SK-N-MC (cell line): ENCODE measurements around the gene CYP2R1.

Experiments
- DNase-seq: peaks from one replicate; pipeline ENCODE4 v3.0.0-alpha.2; 2011; ENCODE audit warnings: low read depth, low spot score
- H3K27ac ChIP-seq: fragments of 200-600 bp; sonication (generic); 2 replicates; pipeline ENCODE4 v1.5.1; 2016; ENCODE audit warnings: mixed run types
- H3K36me3 ChIP-seq: fragments of 200-600 bp; sonication (generic); 2 replicates; pipeline ENCODE4 v1.6.1; 2017; ENCODE audit warnings: antibody characterized with exemption, low read length, mixed read lengths; ENCODE audit not compliant: insufficient read depth
- H3K4me3 ChIP-seq: fragments of 200-600 bp; sonication (generic); 2 replicates; pipeline ENCODE4 v1.5.1; 2016
- H3K9ac ChIP-seq: fragments of 200-600 bp; sonication (generic); 2 replicates; pipeline ENCODE4 v1.8.0; 2017; ENCODE audit warnings: mixed run types, mixed read lengths; ENCODE audit not compliant: insufficient read length
- H3K9me3 ChIP-seq: fragments of 200-600 bp; sonication (generic); 2 replicates; pipeline ENCODE4 v1.6.1; 2017; ENCODE audit warnings: low read depth, mild to moderate bottlenecking, antibody characterized with exemption, low read length, moderate library complexity, mixed read lengths
- EZH2 ChIP-seq: fragments of 200-600 bp; sonication (generic); IDR thresholded peaks from one replicate; pipeline ENCODE4 v1.6.1; 2017; ENCODE audit warnings: antibody characterized with exemption
- FOXP2 ChIP-seq: optimal IDR thresholded peaks from 2 replicates; pipeline ENCODE3; 2011; ENCODE audit warnings: mild to moderate bottlenecking, moderate library complexity; ENCODE audit not compliant: insufficient read depth; ENCODE audit errors: extremely low read length, control extremely low read depth
- POLR2AphosphoS5 ChIP-seq: IDR thresholded peaks from 2 replicates; pipeline ENCODE4 v1.6.1; 2012; ENCODE audit warnings: mild to moderate bottlenecking, low read depth, low read length, borderline replicate concordance

The CYP2R1 gene

GRCh38 chr11:14914536-14914935, 22.5 kb upstream of the CYP2R1 start:
- no peaks in the 10 kb centered on the region; the same call in 1 of the 2 replicates for H3K9me3 ChIP-seq
- H3K9ac ChIP-seq, result no peak overlapping the region
- H3K27ac ChIP-seq, result peak overlapping the region; percentile 86
- no peak for TF ChIP-seq EZH2
- H3K36me3 ChIP-seq, result peaks cover 8% of the 10 kb centered on the region; the same call in 1 of the 2 replicates
- DNase-seq, result no peak
- H3K4me3 ChIP-seq, result no peak overlapping the region

DNA sequence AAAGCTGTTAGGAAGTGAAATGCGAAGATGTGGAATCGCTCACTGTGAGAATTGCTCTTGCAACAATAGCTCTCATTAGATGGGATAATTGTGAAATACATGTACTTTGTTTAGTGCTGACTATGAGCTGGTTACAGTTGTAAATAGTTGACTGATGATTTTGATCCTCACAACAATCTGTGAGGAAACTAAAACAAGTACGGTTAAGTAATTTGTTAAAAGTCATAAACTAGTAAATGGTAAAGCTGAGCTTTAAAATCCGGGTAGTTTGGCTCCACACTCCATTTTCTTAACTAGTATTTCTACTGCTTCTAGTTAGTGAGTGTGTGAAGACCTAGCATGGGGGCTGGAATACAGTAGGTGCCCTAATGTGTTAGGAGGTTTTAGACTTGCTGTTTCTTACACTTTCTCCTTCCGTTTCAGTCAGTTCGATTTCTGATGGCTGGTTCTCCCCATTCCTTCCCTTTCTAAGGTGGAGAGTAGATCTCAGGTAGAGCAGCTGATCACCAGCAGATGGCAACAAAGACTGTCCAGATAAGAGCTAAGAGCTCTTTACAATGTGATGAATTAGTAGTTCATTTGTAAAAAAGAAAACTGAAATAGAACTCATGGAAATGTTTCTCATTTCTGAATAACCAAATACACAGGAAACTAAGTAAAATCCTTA, 16.3 kb upstream of the CYP2R1 start:
- Histone ChIP-seq H3K27ac (peak overlapping the region; percentile 94), H3K4me3 (peak overlapping the region; percentile 70), H3K9ac (peak overlapping the region; percentile 80), H3K9me3 (no peaks in the 10 kb centered on the region), H3K36me3 (no peaks in the 10 kb centered on the region; the same call in 1 of the 2 replicates)
- TF ChIP-seq EZH2, result no peak
- no peak for TF ChIP-seq POLR2AphosphoS5
- no peak for TF ChIP-seq FOXP2
- peak; percentile 77 for DNase-seq

GRCh38 chr11:14907411-14908213, 15.6 kb upstream of the CYP2R1 start:
- TF ChIP-seq FOXP2 (no peak), EZH2 (no peak), POLR2AphosphoS5 (no peak)
- H3K9me3 ChIP-seq, result no peaks in the 10 kb centered on the region
- H3K9ac ChIP-seq, result peak overlapping the region; percentile 54
- H3K27ac ChIP-seq, result peak overlapping the region; percentile 94
- DNase-seq, result no peak
- peak overlapping the region; percentile 70 for H3K4me3 ChIP-seq
- H3K36me3 ChIP-seq, result no peaks in the 10 kb centered on the region; the same call in 1 of the 2 replicates

DNA sequence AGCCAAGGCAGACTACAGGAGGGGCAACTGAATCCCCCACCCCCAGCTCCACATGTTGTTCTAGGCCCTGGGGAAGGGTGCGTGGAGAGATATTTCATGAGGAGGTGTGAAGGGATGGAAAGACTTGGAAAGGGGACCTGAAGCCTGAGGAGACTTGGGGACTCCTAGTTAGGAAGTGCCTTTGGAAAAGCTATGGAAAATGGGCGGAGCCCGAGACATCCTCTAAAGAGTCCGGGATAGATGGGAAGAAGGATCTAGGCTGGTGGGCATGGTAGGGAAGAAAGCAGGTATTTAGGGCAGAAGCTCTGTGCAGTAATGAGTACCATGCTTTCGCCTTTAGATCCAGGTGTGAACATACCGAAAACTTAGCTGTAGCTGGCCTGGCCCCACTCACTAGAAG, 15.0 kb upstream of the CYP2R1 start:
- no peak for DNase-seq
- H3K27ac ChIP-seq, result peak overlapping the region; percentile 61
- H3K4me3 ChIP-seq, result no peak overlapping the region
- H3K9me3 ChIP-seq, result no peaks in the 10 kb centered on the region
- no peaks in the 10 kb centered on the region for H3K36me3 ChIP-seq
- no peak for TF ChIP-seq FOXP2
- TF ChIP-seq EZH2, result no peak
- no peak for TF ChIP-seq POLR2AphosphoS5
- no peak overlapping the region for H3K9ac ChIP-seq

GRCh38 chr11:14906578-14906977, 14.5 kb upstream of the CYP2R1 start:
- TF ChIP-seq EZH2 (no peak), FOXP2 (no peak), POLR2AphosphoS5 (no peak)

DNA sequence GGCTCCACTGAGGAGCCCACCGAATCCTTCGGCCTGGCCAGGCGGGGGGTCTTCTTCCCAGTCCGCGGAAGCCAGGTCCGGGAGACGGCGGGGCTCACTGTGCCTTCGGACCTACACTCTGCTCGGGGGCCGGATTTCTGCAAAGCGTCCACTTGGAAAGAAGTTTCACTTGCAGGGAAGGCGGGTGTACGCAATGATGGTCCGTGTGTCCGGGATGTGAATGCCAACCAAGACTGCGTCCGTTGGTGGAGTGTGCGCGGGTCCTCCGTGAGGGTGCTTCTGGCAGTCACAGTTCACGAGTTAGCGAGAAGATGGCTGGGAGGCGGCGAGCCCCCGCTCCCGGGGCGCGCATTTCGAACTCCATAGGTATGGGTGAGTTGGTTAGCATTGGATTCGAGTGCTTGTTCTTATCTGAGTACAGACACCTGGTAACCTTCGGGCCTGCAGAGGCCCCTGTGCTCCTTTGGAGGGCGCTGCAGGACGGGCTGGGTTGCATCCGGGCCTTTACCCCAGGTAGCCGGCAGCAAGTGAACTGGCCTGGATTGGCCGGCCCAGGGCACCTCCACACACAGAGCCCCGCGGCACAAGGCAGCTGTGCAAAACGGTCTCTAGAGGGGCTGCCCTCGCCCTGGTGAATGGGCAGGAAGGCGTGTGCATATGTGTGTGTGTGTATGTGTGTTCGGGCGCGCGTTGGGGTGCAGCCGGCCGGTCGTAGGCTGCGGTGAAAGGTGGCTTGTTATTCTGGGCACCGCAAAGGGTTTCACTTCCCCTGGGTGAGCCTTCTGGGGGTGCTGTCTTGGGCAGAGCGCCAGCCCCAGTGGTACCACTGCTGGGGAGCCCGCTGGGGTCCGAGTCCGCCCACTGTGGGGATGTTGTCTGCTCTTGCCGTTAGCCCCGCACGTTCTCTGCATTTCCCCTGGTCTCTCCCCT, 13.3 kb upstream of the CYP2R1 start:
- H3K36me3 ChIP-seq, result no peaks in the 10 kb centered on the region
- H3K4me3 ChIP-seq, result peak overlapping the region; percentile 23; the same call in 1 of the 2 replicates
- H3K9me3 ChIP-seq, result no peaks in the 10 kb centered on the region
- no peak for TF ChIP-seq EZH2
- no peak overlapping the region for H3K27ac ChIP-seq
- no peak overlapping the region for H3K9ac ChIP-seq
- no peak for DNase-seq

More at GRCh38 chr11:14906578-14906977, 14.5 kb upstream of the CYP2R1 start:
- Histone ChIP-seq H3K9me3 (no peaks in the 10 kb centered on the region), H3K27ac (peak overlapping the region; percentile 61), H3K36me3 (no peaks in the 10 kb centered on the region), H3K9ac (no peak overlapping the region), H3K4me3 (no peak overlapping the region)
- no peak for DNase-seq

GRCh38 chr11:14904745-14905103, 12.7 kb upstream of the CYP2R1 start:
- no peak overlapping the region for H3K9ac ChIP-seq
- no peak for DNase-seq
- H3K27ac ChIP-seq, result no peak overlapping the region
- H3K36me3 ChIP-seq, result no peaks in the 10 kb centered on the region
- TF ChIP-seq EZH2 (no peak), FOXP2 (no peak), POLR2AphosphoS5 (no peak)
- peak overlapping the region; percentile 23; the same call in 1 of the 2 replicates for H3K4me3 ChIP-seq
- H3K9me3 ChIP-seq, result no peaks in the 10 kb centered on the region

DNA sequence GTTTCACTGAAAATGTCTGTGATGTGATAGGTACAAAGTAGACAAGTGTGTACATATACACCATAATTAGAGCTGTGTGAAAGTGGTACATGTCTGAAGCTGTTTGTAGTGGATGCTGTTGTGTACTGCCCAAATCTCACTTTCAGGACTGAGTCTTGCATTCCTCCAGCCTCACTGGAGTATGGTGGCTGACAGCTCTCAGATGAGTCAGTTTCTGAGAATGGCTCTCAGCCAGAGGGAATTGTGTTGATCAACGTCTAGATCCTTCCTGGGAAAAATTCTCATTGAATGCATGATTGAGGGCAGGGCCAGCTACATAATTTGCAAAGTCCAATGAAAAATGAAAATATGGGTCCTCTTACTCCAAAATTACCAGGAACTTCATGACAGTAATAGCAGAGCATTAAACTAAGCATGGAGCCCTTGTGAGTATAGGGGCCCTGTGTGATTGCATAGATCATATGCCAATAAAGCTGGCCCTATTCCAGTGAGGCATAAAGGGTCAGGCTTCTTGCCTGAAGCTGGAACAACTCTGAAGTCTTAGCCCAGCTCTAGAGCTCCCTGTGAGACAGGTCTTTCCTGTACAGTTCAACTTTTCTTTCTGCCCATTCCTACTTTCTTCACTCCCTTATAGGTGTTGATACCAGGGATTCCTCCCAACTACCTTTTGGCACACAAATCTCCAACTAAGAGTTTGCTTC, 10.8 kb upstream of the CYP2R1 start:
- TF ChIP-seq POLR2AphosphoS5 (no peak), FOXP2 (no peak), EZH2 (no peak)
- no peak overlapping the region for H3K9ac ChIP-seq
- no peak for DNase-seq
- no peak overlapping the region for H3K27ac ChIP-seq
- no peak overlapping the region for H3K4me3 ChIP-seq
- H3K36me3 ChIP-seq, result no peaks in the 10 kb centered on the region
- no peaks in the 10 kb centered on the region for H3K9me3 ChIP-seq
